Fibroblast of lung (primary cell): Measurements from ENCODE around the gene GNG7.

Experiments used
- EZH2 ChIP-seq: IDR thresholded peaks from 2 replicates; pipeline ENCODE4 v1.5.1; 2012; ENCODE audit warnings: low read length, control low read depth, mild to moderate bottlenecking; ENCODE audit errors: missing control alignments
- TF ChIP-seq, protein P1 (sequence below), 2 donors: IDR thresholded peaks in 1 of 2; conservative IDR thresholded peaks in 1 of 2; 1 replicate in 1 of 2; 2 replicates in 1 of 2; pipeline ENCODE4 v1.5.1; 2011 to 2012; ENCODE audit warnings: low read length in 2 of 2, control low read depth in 1 of 2, inconsistent platforms in 1 of 2, low read depth in 1 of 2, mild to moderate bottlenecking in 1 of 2

DNA sequence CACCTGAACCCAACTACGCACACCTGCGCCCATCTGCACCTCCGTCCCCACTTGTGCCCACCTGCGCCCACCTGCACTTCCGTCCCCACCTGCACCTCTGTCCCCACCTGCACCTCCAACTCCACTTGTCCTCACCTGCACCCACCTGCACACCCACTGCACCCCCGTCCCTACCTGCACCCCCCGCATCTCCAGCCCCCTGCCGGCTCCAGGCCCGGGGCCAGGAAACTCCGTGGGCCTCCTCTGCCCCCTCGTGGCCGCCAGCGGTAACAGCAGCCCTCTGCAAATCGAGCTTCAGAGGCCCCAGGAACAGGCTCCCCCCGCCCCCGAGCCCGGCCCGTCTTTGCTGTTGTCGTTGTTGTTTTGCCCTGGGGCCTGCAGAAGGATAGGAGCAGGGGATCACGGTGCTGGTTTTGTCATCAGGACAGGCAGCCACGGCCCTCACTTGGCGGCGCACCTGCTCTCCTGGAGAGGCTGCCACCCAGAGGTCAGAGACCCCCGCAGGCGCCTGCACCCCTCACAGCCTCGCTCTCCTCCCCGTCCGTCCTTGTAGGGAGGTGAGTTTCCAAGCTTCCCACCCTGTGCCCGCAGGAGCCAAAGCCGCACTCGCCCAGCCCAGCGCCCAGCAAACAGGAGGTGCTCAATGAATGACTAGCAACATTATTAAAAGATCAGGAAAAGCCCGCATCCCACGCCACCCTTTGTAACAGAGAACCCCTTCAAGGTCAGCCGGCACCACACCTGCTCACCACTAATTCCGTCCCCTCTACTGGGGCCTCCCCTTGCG is 65.4 kb downstream of the GNG7 start:
- TF ChIP-seq, protein P1, sequence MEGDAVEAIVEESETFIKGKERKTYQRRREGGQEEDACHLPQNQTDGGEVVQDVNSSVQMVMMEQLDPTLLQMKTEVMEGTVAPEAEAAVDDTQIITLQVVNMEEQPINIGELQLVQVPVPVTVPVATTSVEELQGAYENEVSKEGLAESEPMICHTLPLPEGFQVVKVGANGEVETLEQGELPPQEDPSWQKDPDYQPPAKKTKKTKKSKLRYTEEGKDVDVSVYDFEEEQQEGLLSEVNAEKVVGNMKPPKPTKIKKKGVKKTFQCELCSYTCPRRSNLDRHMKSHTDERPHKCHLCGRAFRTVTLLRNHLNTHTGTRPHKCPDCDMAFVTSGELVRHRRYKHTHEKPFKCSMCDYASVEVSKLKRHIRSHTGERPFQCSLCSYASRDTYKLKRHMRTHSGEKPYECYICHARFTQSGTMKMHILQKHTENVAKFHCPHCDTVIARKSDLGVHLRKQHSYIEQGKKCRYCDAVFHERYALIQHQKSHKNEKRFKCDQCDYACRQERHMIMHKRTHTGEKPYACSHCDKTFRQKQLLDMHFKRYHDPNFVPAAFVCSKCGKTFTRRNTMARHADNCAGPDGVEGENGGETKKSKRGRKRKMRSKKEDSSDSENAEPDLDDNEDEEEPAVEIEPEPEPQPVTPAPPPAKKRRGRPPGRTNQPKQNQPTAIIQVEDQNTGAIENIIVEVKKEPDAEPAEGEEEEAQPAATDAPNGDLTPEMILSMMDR (conservative IDR thresholded peaks at IDR 0.05 in 1 of 2, IDR thresholded peaks at IDR 0.05 in 1 of 2; ENCODE audit: low read depth in 1 of 2, low read length in 2 of 2): peak; percentile 65 to 82
- TF ChIP-seq EZH2: no peak
